Cardiac muscle cell (in vitro differentiated cells and primary cell): ENCODE results near the gene SNAPC1. TPM values are rescaled to one million over a fixed set of nuclear protein-coding genes. Genes with fewer than 3 reads are reported as not detected.

Experiments used
- DNase-seq, 2 donors: peaks; one replicate each; pipeline versions ENCODE4 v3.0.0 to v3.0.0-alpha.2; 2010 to 2017; ENCODE audit warnings: low read depth in 1 of 2, low spot score in 1 of 2
- H3K27ac ChIP-seq: fragments of 200-600 bp; sonication (generic); 2 replicates; pipeline ENCODE4 v1.5.1; 2016
- H3K27me3 ChIP-seq: fragments of 200-600 bp; sonication (generic); 2 replicates; pipeline ENCODE4 v1.6.0; 2016; ENCODE audit warnings: control low read depth
- H3K36me3 ChIP-seq: fragments of 200-600 bp; sonication (generic); 2 replicates; pipeline ENCODE4 v1.5.1; 2016; ENCODE audit warnings: control low read depth
- H3K4me1 ChIP-seq: fragments of 200-600 bp; sonication (generic); 2 replicates; pipeline ENCODE4 v1.8.1; 2017; ENCODE audit warnings: low read depth, mild to moderate bottlenecking, mixed run types
- H3K4me3 ChIP-seq: fragments of 200-600 bp; sonication (generic); 2 replicates; pipeline ENCODE4 v1.5.1; 2016; ENCODE audit warnings: mild to moderate bottlenecking
- H3K9me3 ChIP-seq: fragments of 200-600 bp; sonication (generic); 2 replicates; pipeline ENCODE4 v1.5.1; 2017; ENCODE audit warnings: low read depth, mild to moderate bottlenecking, control low read depth
- CTCF ChIP-seq: IDR thresholded peaks from 2 replicates; pipeline ENCODE4 v1.5.1; 2012; ENCODE audit warnings: low read depth, mild to moderate bottlenecking, low read length
- polyA plus RNA-seq: library from polyadenylated mRNA; unstranded; fragments of >200 nt; fragmentation: Nextera tagmentation; extraction: Ambion mirVana; gene quantifications from 2 replicates; pipeline ENCODE4 v1.2.1, GENCODE V29; 2016
- total RNA-seq: library from RNA; depleted of rRNA; stranded (reverse); fragments of >200 nt; gene quantifications from 2 replicates; pipeline ENCODE4 v1.2.3, GENCODE V29; 2016

SNAPC1 gene
- total and polyA plus RNA-seq, 2 experiments from 2014 or later, result 13.0 to 17.3 TPM

- Histone ChIP-seq H3K4me3 (peak overlapping the region; percentile 87), H3K4me1 (peaks cover 31% of the 10 kb centered on the region), H3K27me3 (no peaks in the 10 kb centered on the region), H3K27ac (peak overlapping the region; percentile 49), H3K36me3 (peaks cover 23% of the 10 kb centered on the region), H3K9me3 (no peaks in the 10 kb centered on the region)
- DNase-seq, result no peak
- TF ChIP-seq CTCF, result no peak
Measured at GRCh38 chr14:61765225-61765943, 3.2 kb downstream of the SNAPC1 start.

DNA sequence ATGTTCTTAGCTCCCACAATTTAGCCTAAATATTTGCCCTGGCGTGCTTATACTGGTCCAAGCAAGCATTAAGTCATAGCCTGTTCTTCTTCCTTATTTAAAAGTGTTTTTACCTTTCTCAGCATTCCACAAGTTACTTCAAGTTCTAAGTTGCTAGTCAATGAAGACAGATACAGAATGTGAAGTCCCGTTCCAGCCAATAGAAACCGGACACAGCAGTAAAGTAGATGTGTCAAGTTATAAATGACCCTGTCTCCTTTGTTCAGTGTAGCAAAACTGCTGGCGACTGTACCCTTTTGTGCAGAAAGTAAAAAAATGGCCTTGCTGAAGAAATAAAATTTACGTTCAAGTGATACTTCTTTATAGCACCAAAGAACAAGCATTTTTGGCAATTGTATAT, 3.9 kb downstream of the SNAPC1 start:
- H3K36me3 ChIP-seq, result peaks cover 30% of the 10 kb centered on the region
- TF ChIP-seq CTCF, result no peak
- no peak for DNase-seq
- peak overlapping the region; percentile 49 for H3K27ac ChIP-seq
- no peaks in the 10 kb centered on the region for H3K9me3 ChIP-seq
- peaks cover 31% of the 10 kb centered on the region for H3K4me1 ChIP-seq
- no peaks in the 10 kb centered on the region for H3K27me3 ChIP-seq
- H3K4me3 ChIP-seq, result peak overlapping the region; percentile 87

- no peaks in the 10 kb centered on the region for H3K9me3 ChIP-seq
- no peak overlapping the region for H3K4me3 ChIP-seq
- H3K4me1 ChIP-seq, result peaks cover 28% of the 10 kb centered on the region
- no peak for TF ChIP-seq CTCF
- DNase-seq, result peak in 1 of 2 donors; percentile 15
- peaks cover 39% of the 10 kb centered on the region for H3K36me3 ChIP-seq
- no peak overlapping the region for H3K27ac ChIP-seq
- H3K27me3 ChIP-seq, result no peaks in the 10 kb centered on the region
Measured at GRCh38 chr14:61768240-61768639, 6.0 kb downstream of the SNAPC1 start.

DNA sequence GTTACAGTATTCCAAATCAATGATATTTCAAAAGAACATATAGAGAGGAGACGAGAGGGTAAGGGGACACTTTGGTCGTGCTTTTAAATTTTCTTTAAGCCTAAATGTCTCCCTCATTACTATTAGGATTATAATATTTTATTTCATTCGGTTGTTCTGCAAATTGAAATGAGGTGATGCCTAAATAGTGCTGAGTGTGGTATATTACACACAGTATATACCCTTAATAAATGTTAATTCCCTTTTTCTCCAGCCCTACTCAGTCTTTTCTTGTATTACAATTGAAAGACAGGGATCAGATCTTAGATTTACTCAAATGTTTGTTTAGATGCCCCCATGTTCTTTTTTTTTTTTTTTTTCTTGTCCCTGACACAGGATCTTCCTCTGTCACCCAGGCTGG, 7.7 kb downstream of the SNAPC1 start:
- Histone ChIP-seq H3K36me3 (peaks cover 43% of the 10 kb centered on the region), H3K27ac (no peak overlapping the region), H3K4me1 (peaks cover 17% of the 10 kb centered on the region), H3K4me3 (no peak overlapping the region), H3K9me3 (no peaks in the 10 kb centered on the region), H3K27me3 (no peaks in the 10 kb centered on the region)
- DNase-seq, result no peak
- no peak for TF ChIP-seq CTCF

DNA sequence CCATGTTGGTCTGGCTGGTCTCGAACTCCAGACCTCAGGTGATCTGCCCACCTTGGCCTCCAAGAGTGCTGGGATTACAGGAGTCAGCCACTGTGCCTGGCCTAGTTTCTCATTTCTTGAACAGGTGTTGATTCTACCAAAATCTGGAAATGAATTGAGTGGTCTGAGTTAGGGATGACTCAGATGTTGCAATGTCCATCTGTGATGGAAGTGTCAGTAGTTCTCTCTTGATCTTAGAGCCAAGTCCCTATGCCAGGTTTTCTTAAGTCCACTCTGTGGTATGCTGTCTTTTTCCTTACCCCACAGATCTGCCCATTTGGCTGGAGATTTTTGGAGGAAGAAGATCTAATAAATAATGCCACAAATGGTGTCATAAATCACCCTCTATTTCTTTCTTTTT, 12.6 kb downstream of the SNAPC1 start:
- Histone ChIP-seq H3K9me3 (no peaks in the 10 kb centered on the region), H3K4me1 (no peaks in the 10 kb centered on the region), H3K4me3 (no peak overlapping the region), H3K36me3 (peaks cover 60% of the 10 kb centered on the region), H3K27ac (no peak overlapping the region), H3K27me3 (no peaks in the 10 kb centered on the region)
- DNase-seq, result no peak
- no peak for TF ChIP-seq CTCF
